Tibial nerve (tissue), 3 donors: ENCODE measurements around the gene TACR2.
A peak's percentile ranks its signal among the peaks of the same experiment; 100 is the strongest.

Experiments
- POLR2A ChIP-seq, 2 donors: fragments of 450-650 bp; IDR thresholded peaks; one replicate each; pipeline ENCODE4 v1.6.1; 2017; ENCODE audit warnings: antibody characterized with exemption in 2 of 2, mild to moderate bottlenecking in 2 of 2, moderate library complexity in 2 of 2
- TF ChIP-seq, protein P1 (sequence below), 5 experiments: fragments of 200-600 bp in 3 of 5; fragments of 450-650 bp in 2 of 5; sonication (generic) in 3 of 5; IDR thresholded peaks; one replicate each; pipeline ENCODE4 v1.5.1; 2016 to 2019; ENCODE audit warnings: antibody characterized with exemption in 5 of 5, mild to moderate bottlenecking in 3 of 5, moderate library complexity in 2 of 5

DNA sequence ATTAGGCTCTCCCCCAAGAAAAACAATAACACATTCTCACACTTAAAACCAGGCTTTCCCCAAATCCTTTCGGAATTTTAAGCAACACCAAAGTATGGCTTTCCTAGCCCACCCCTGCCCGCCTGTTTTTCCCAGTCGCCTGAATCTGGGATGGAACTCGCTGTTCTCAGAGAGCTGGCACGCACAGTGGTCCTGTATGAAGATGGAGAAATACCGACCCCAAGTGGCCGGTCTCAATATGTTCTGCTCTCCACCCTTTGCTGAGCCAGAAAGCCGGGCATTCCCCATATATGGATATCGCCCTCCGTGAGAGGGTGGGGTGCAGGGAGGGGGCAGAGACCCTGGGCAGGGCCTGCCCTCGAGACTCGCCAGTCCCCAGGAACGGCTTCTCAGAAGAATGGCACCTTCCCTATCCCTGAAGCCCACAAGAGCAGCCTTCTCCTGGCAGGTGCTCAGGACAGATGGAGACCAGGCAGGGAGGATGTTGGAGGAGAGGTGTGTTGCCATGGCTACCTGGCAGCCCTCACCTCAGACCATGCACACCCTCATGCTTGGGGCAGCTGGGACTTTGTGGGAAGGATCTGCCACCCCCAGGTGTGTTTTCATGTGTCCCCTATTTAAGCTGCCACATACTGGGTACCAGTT, 3.4 kb downstream of the TACR2 start:
- no peak for TF ChIP-seq POLR2A (IDR thresholded peaks at IDR 0.05)
- TF ChIP-seq, protein P1, sequence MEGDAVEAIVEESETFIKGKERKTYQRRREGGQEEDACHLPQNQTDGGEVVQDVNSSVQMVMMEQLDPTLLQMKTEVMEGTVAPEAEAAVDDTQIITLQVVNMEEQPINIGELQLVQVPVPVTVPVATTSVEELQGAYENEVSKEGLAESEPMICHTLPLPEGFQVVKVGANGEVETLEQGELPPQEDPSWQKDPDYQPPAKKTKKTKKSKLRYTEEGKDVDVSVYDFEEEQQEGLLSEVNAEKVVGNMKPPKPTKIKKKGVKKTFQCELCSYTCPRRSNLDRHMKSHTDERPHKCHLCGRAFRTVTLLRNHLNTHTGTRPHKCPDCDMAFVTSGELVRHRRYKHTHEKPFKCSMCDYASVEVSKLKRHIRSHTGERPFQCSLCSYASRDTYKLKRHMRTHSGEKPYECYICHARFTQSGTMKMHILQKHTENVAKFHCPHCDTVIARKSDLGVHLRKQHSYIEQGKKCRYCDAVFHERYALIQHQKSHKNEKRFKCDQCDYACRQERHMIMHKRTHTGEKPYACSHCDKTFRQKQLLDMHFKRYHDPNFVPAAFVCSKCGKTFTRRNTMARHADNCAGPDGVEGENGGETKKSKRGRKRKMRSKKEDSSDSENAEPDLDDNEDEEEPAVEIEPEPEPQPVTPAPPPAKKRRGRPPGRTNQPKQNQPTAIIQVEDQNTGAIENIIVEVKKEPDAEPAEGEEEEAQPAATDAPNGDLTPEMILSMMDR (IDR thresholded peaks at IDR 0.05) = peak; percentile 39 to 79 (median 48)
